Neural cell (in vitro differentiated cells): ENCODE measurements around the gene PRPF40A.

ENCODE experiments used
- EP300 ChIP-seq: fragments of 450-650 bp; conservative IDR thresholded peaks from 2 replicates; pipeline ENCODE4 v1.6.1; 2014; ENCODE audit warnings: antibody characterized with exemption, mild to moderate bottlenecking, moderate library complexity; ENCODE audit not compliant: poor library complexity, severe bottlenecking
- EZH2 ChIP-seq: fragments of 200-600, 300-800 bp; shearing (Covaris generic), sonication (generic); IDR thresholded peaks from 2 replicates; pipeline ENCODE4 v1.6.1; 2014; ENCODE audit warnings: antibody characterized with exemption, low read length, borderline replicate concordance, mild to moderate bottlenecking; ENCODE audit not compliant: insufficient read depth, poor library complexity, severe bottlenecking
- POLR2AphosphoS5 ChIP-seq: IDR thresholded peaks from 2 replicates; pipeline ENCODE4 v1.6.1; 2012
- SMC3 ChIP-seq: fragments of 450-650 bp; conservative IDR thresholded peaks from 2 replicates; pipeline ENCODE4 v1.6.1; 2014; ENCODE audit warnings: antibody characterized with exemption, mild to moderate bottlenecking, moderate library complexity; ENCODE audit not compliant: poor library complexity
- TAF1 ChIP-seq: IDR thresholded peaks from 2 replicates; pipeline ENCODE4 v1.6.1; 2012; ENCODE audit warnings: low read depth
- TF ChIP-seq, protein P1 (sequence below): fragments of 450-650 bp; IDR thresholded peaks from 2 replicates; pipeline ENCODE4 v1.5.1; 2014; ENCODE audit warnings: antibody characterized with exemption, mild to moderate bottlenecking, moderate library complexity; ENCODE audit not compliant: poor library complexity, severe bottlenecking
- TF ChIP-seq, protein P2 (sequence below): IDR thresholded peaks from 2 replicates; pipeline ENCODE4 v1.6.1; 2012; ENCODE audit warnings: borderline replicate concordance

DNA sequence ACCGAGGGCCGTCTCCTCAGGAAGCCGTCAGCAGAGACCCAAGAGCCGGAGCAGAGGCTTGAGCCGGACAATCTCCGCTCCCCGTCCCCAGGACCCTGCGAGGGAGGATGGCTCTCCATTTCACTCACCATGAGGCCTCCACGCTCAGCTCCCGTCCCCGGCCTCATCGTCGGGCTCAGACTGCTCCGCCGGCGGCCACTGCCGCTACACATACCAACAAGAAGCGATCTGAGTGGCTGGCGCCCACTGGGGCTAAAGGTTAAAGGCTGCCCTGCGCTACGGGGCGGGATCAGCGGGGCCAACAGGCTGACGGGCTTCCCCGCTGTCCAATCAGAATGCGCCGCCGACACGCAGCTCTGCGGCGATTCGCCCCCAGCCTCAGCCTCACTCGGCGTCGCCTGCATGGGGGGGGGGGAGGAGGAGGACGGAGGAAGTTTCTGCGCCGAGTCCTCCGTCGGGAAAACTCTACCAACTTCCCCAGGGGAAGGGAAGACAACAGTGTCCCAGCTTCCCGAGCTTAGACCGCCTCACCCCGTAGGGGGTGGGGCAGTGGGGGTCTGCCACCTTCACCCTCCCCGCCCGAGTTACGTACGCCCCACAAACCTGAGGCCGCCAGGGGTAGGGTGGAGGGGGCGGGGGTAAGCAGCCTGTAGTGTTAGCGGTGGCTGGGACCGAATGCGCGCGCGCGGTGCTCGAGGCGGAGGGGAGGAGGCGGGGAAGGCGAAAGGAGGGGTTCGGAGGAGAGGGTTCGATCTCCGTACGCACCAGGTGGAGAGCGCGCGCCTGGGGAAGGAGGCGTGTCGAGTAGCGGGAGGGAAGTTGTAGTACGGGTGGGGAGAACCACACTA lies at the start of gene PRPF40A:
- TF ChIP-seq, protein P1, sequence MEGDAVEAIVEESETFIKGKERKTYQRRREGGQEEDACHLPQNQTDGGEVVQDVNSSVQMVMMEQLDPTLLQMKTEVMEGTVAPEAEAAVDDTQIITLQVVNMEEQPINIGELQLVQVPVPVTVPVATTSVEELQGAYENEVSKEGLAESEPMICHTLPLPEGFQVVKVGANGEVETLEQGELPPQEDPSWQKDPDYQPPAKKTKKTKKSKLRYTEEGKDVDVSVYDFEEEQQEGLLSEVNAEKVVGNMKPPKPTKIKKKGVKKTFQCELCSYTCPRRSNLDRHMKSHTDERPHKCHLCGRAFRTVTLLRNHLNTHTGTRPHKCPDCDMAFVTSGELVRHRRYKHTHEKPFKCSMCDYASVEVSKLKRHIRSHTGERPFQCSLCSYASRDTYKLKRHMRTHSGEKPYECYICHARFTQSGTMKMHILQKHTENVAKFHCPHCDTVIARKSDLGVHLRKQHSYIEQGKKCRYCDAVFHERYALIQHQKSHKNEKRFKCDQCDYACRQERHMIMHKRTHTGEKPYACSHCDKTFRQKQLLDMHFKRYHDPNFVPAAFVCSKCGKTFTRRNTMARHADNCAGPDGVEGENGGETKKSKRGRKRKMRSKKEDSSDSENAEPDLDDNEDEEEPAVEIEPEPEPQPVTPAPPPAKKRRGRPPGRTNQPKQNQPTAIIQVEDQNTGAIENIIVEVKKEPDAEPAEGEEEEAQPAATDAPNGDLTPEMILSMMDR = peak; percentile 25
- TF ChIP-seq, protein P2, sequence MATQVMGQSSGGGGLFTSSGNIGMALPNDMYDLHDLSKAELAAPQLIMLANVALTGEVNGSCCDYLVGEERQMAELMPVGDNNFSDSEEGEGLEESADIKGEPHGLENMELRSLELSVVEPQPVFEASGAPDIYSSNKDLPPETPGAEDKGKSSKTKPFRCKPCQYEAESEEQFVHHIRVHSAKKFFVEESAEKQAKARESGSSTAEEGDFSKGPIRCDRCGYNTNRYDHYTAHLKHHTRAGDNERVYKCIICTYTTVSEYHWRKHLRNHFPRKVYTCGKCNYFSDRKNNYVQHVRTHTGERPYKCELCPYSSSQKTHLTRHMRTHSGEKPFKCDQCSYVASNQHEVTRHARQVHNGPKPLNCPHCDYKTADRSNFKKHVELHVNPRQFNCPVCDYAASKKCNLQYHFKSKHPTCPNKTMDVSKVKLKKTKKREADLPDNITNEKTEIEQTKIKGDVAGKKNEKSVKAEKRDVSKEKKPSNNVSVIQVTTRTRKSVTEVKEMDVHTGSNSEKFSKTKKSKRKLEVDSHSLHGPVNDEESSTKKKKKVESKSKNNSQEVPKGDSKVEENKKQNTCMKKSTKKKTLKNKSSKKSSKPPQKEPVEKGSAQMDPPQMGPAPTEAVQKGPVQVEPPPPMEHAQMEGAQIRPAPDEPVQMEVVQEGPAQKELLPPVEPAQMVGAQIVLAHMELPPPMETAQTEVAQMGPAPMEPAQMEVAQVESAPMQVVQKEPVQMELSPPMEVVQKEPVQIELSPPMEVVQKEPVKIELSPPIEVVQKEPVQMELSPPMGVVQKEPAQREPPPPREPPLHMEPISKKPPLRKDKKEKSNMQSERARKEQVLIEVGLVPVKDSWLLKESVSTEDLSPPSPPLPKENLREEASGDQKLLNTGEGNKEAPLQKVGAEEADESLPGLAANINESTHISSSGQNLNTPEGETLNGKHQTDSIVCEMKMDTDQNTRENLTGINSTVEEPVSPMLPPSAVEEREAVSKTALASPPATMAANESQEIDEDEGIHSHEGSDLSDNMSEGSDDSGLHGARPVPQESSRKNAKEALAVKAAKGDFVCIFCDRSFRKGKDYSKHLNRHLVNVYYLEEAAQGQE = peak; percentile 63
- TF ChIP-seq EP300 = peak; percentile 27
- TF ChIP-seq EZH2 = no peak
- peak; percentile 73 for TF ChIP-seq TAF1
- TF ChIP-seq POLR2AphosphoS5 = peak; percentile 98
- peak; percentile 7 for TF ChIP-seq SMC3
